ENCODE results near the gene EWSR1.
A peak's percentile ranks its signal among the peaks of the same experiment; 100 is the strongest.
"Not testable (repeated sequence)": the region's sequence is repeated elsewhere in the genome, so short reads cannot be mapped to it uniquely, and the experiment has no call there.

The EWSR1 gene

GRCh38 chr22:29341056-29341848, 73.2 kb downstream of the EWSR1 start:
- H3K4me3 ChIP-seq (ENCODE audit: low read depth, low read length), result no peak overlapping the region
- in situ Hi-C loops (cut with HindIII; ENCODE audit: low sequenced_read_pairs), result no loop called here
- no peak for DNase-seq (ENCODE audit: low read depth)
- no peak for TF ChIP-seq CTCF (IDR thresholded peaks at IDR 0.05; ENCODE audit: low read depth, low read length, missing control alignments)

- no peak for TF ChIP-seq CTCF (IDR thresholded peaks at IDR 0.05; ENCODE audit: low read depth, low read length, missing control alignments)
- in situ Hi-C loops (cut with HindIII; ENCODE audit: low sequenced_read_pairs), result no loop called here
- H3K4me3 ChIP-seq (ENCODE audit: low read depth, low read length), result no peak overlapping the region
- no peak for DNase-seq (ENCODE audit: low read depth)
Observed at GRCh38 chr22:29341849-29342127, 73.7 kb downstream of the EWSR1 start.

- no peak overlapping the region for H3K4me3 ChIP-seq (ENCODE audit: low read depth, low read length)
- in situ Hi-C loops (cut with HindIII; ENCODE audit: low sequenced_read_pairs), result no loop called here
- no peak for TF ChIP-seq CTCF (IDR thresholded peaks at IDR 0.05; ENCODE audit: low read depth, low read length, missing control alignments)
- no peak for DNase-seq (ENCODE audit: low read depth)
Observed at GRCh38 chr22:29342177-29342576, 74.1 kb downstream of the EWSR1 start.

- in situ Hi-C loops (cut with HindIII; ENCODE audit: low sequenced_read_pairs), result no loop called here
- no peak for DNase-seq (ENCODE audit: low read depth)
- no peak for TF ChIP-seq CTCF (IDR thresholded peaks at IDR 0.05; ENCODE audit: low read depth, low read length, missing control alignments)
- no peak overlapping the region for H3K4me3 ChIP-seq (ENCODE audit: low read depth, low read length)
Observed at GRCh38 chr22:29342577-29343312, 74.7 kb downstream of the EWSR1 start.

GRCh38 chr22:29343313-29343805, 75.3 kb downstream of the EWSR1 start:
- no peak overlapping the region for H3K4me3 ChIP-seq (ENCODE audit: low read depth, low read length)
- no peak for TF ChIP-seq CTCF (IDR thresholded peaks at IDR 0.05; ENCODE audit: low read depth, low read length, missing control alignments)
- in situ Hi-C loops (cut with HindIII; ENCODE audit: low sequenced_read_pairs), result no loop called here
- DNase-seq (ENCODE audit: low read depth), result peak; percentile 59

- in situ Hi-C loops (cut with HindIII; ENCODE audit: low sequenced_read_pairs), result no loop called here
- no peak for TF ChIP-seq CTCF (IDR thresholded peaks at IDR 0.05; ENCODE audit: low read depth, low read length, missing control alignments)
- H3K4me3 ChIP-seq (ENCODE audit: low read depth, low read length), result no peak overlapping the region
- DNase-seq (ENCODE audit: low read depth), result peak; percentile 93
Observed at GRCh38 chr22:29344137-29344536, 76.1 kb downstream of the EWSR1 start.

GRCh38 chr22:29344889-29345288, 76.8 kb downstream of the EWSR1 start:
- not testable (repeated sequence) for DNase-seq (ENCODE audit: low read depth); H3K4me3 ChIP-seq (ENCODE audit: low read depth, low read length)
- in situ Hi-C loops (cut with HindIII; ENCODE audit: low sequenced_read_pairs), result loop anchor here (5.0 kb wide), 1 partner anchor 73 kb away; no protein-coding TSS in a partner anchor

All from astrocyte of the cerebellum (primary cell).